NCI-H187 treated with DMSO at 0.1 percent for 48 hours (cell line): ENCODE measurements around the gene DAPK3.
"Not testable (repeated sequence)": the region's sequence is repeated elsewhere in the genome, so short reads cannot be mapped to it uniquely, and the experiment has no call there.

Experiments used
- DNase-seq: peaks from one replicate; lab custom pipeline; 2025; lab: John Stamatoyannopoulos, UW

The DAPK3 gene

GRCh38 chr19:3978145-3978544 is 7.2 kb upstream of the DAPK3 start:
- DNase-seq = no peak

- DNase-seq = no peak
Measured at GRCh38 chr19:3977242-3978143, 6.6 kb upstream of the DAPK3 start.

- DNase-seq = no peak
Measured at GRCh38 chr19:3976495-3977241, 5.8 kb upstream of the DAPK3 start.

GRCh38 chr19:3975637-3976087 is 4.8 kb upstream of the DAPK3 start:
- no peak for DNase-seq

- no peak for DNase-seq
Measured at GRCh38 chr19:3975144-3975543, 4.2 kb upstream of the DAPK3 start.

- no peak for DNase-seq
Measured at GRCh38 chr19:3970313-3970807, 539 bp downstream of the DAPK3 start.

GRCh38 chr19:3969435-3970312 is 1.2 kb downstream of the DAPK3 start:
- no peak for DNase-seq

GRCh38 chr19:3968556-3969434 is 2.1 kb downstream of the DAPK3 start:
- no peak for DNase-seq

- not testable (repeated sequence) for DNase-seq
Measured at GRCh38 chr19:3967983-3968382, 2.9 kb downstream of the DAPK3 start.

GRCh38 chr19:3966051-3967017 is 4.6 kb downstream of the DAPK3 start:
- no peak for DNase-seq

- no peak for DNase-seq
Measured at GRCh38 chr19:3964256-3965194, 6.4 kb downstream of the DAPK3 start.

- no peak for DNase-seq
Measured at GRCh38 chr19:3963458-3964255, 7.2 kb downstream of the DAPK3 start.

GRCh38 chr19:3961007-3961406 is 9.9 kb downstream of the DAPK3 start:
- DNase-seq = no peak

GRCh38 chr19:3959766-3960131 is 11.2 kb downstream of the DAPK3 start:
- DNase-seq = no peak

- no peak for DNase-seq
Measured at GRCh38 chr19:3958836-3959765, 11.8 kb downstream of the DAPK3 start.

- DNase-seq = no peak
Measured at GRCh38 chr19:3955688-3956087, 15.2 kb downstream of the DAPK3 start.

GRCh38 chr19:3955276-3955675 is 15.6 kb downstream of the DAPK3 start:
- not testable (repeated sequence) for DNase-seq
